Large intestine (tissue), 3 donors: Measurements from ENCODE around the gene EXOC1L. TPM values are rescaled to one million over a fixed set of nuclear protein-coding genes. Genes with fewer than 3 reads are reported as not detected.

Experiments used
- DNase-seq, 2 donors: peaks; one replicate each; pipeline versions ENCODE4 v3.0.0 to v3.0.0-alpha.2; 2013
- H3K27ac ChIP-seq: one replicate; pipeline ENCODE4 v1.5.1; 2013; ENCODE audit warnings: low read length
- H3K27me3 ChIP-seq: 2 replicates; pipeline ENCODE4 v1.6.1; 2013; ENCODE audit warnings: low read length; ENCODE audit not compliant: control insufficient read depth, insufficient read depth
- H3K36me3 ChIP-seq: 2 replicates; pipeline ENCODE4 v1.6.1; 2013; ENCODE audit warnings: low read length; ENCODE audit not compliant: control insufficient read depth, insufficient read depth
- H3K4me1 ChIP-seq: one replicate; pipeline ENCODE4 v1.6.1; 2013; ENCODE audit warnings: low read length; ENCODE audit not compliant: control insufficient read depth, insufficient read depth
- H3K4me3 ChIP-seq: one replicate; pipeline ENCODE4 v1.5.1; 2013; ENCODE audit warnings: low read length
- H3K9me3 ChIP-seq: one replicate; pipeline ENCODE4 v1.6.1; 2013; ENCODE audit warnings: mild to moderate bottlenecking, low read depth, low read length, moderate library complexity; ENCODE audit not compliant: control insufficient read depth
- WGBS: methylation state at CpG from one replicate; pipeline ENCODE4 v1.1.5; 2013; ENCODE audit warnings: low lambda C conversion rate; ENCODE audit not compliant: insufficient coverage; 5-methylcytosine and 5-hydroxymethylcytosine counted together
- polyA plus RNA-seq: library from polyadenylated mRNA; unstranded; fragments of 120-200 nt; gene quantifications from one replicate; pipeline ENCODE4 v1.2.1, GENCODE V29; 2013

EXOC1L gene
- polyA plus RNA-seq, 1 donor, result not detected

GRCh38 chr4:55807556-55807955 is 12.0 kb upstream of the EXOC1L start:
- Histone ChIP-seq H3K36me3 (no peaks in the 10 kb centered on the region), H3K9me3 (no peaks in the 10 kb centered on the region), H3K4me3 (no peak overlapping the region), H3K27ac (no peak overlapping the region), H3K27me3 (peaks cover 8% of the 10 kb centered on the region), H3K4me1 (no peaks in the 10 kb centered on the region)
- DNase-seq, result no peak

GRCh38 chr4:55808186-55808585 is 11.4 kb upstream of the EXOC1L start:
- Histone ChIP-seq H3K36me3 (no peaks in the 10 kb centered on the region), H3K4me1 (no peaks in the 10 kb centered on the region), H3K27ac (no peak overlapping the region), H3K27me3 (peaks cover 8% of the 10 kb centered on the region), H3K4me3 (no peak overlapping the region), H3K9me3 (no peaks in the 10 kb centered on the region)
- DNase-seq, result no peak
- WGBS, result no CpG with 5 or more reads among the region's 2 CpGs

- no peak overlapping the region for H3K4me3 ChIP-seq
- no peak for DNase-seq
- H3K27me3 ChIP-seq, result peaks cover 5% of the 10 kb centered on the region
- H3K9me3 ChIP-seq, result no peaks in the 10 kb centered on the region
- 0% methylated on average over 1 of the region's 5 CpGs for WGBS
- no peaks in the 10 kb centered on the region for H3K4me1 ChIP-seq
- H3K36me3 ChIP-seq, result no peaks in the 10 kb centered on the region
- H3K27ac ChIP-seq, result no peak overlapping the region
These were observed 11.0 kb upstream of the EXOC1L start for GRCh38 chr4:55808632-55809031.

- Histone ChIP-seq H3K27ac (no peak overlapping the region), H3K4me3 (no peak overlapping the region), H3K36me3 (no peaks in the 10 kb centered on the region), H3K4me1 (no peaks in the 10 kb centered on the region), H3K27me3 (peaks cover 13% of the 10 kb centered on the region), H3K9me3 (no peaks in the 10 kb centered on the region)
- no CpG with 5 or more reads among the region's 3 CpGs for WGBS
- no peak for DNase-seq
These were observed 1.9 kb upstream of the EXOC1L start for GRCh38 chr4:55817691-55818090.

- Histone ChIP-seq H3K27me3 (peaks cover 13% of the 10 kb centered on the region), H3K9me3 (no peaks in the 10 kb centered on the region), H3K4me3 (no peak overlapping the region), H3K27ac (no peak overlapping the region), H3K4me1 (no peaks in the 10 kb centered on the region), H3K36me3 (no peaks in the 10 kb centered on the region)
- WGBS, result 52% methylated on average over 2 of the region's 2 CpGs
- no peak for DNase-seq
These were observed 689 bp downstream of the EXOC1L start for GRCh38 chr4:55820279-55820678.

- no peak overlapping the region for H3K4me3 ChIP-seq
- peaks cover 13% of the 10 kb centered on the region for H3K27me3 ChIP-seq
- WGBS, result no CpG with 5 or more reads among the region's 3 CpGs
- no peaks in the 10 kb centered on the region for H3K4me1 ChIP-seq
- DNase-seq, result no peak
- H3K36me3 ChIP-seq, result no peaks in the 10 kb centered on the region
- H3K27ac ChIP-seq, result no peak overlapping the region
- H3K9me3 ChIP-seq, result no peaks in the 10 kb centered on the region
These were observed 2.7 kb downstream of the EXOC1L start for GRCh38 chr4:55822329-55822728.

DNA sequence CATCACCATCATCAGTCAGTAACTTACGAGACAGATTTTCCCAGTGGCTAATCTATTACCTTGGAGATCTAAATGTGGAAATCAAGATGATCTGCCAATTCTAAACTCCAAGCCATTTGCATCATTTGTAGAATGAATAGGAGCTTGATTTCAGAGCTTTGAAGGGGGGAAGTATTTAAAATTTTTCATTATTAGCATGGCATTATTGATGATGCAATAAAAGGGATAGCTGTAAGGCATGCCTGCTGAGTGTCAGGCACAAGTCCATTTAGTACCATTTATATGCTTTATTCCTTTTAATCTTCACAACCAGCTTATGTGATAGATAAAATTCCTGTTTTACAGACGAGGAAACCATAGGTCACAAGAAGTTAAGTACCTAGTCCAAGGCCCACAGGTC is 5.3 kb downstream of the EXOC1L start:
- H3K4me3 ChIP-seq, result no peak overlapping the region
- no peak for DNase-seq
- no peaks in the 10 kb centered on the region for H3K4me1 ChIP-seq
- 60% methylated on average over 2 of the region's 2 CpGs for WGBS
- no peaks in the 10 kb centered on the region for H3K9me3 ChIP-seq
- no peaks in the 10 kb centered on the region for H3K36me3 ChIP-seq
- H3K27ac ChIP-seq, result no peak overlapping the region
- peaks cover 5% of the 10 kb centered on the region for H3K27me3 ChIP-seq

GRCh38 chr4:55826986-55827385 is 7.4 kb downstream of the EXOC1L start:
- no peak for DNase-seq
- Histone ChIP-seq H3K4me3 (no peak overlapping the region), H3K9me3 (no peaks in the 10 kb centered on the region), H3K4me1 (no peaks in the 10 kb centered on the region), H3K36me3 (no peaks in the 10 kb centered on the region), H3K27me3 (peaks cover 4% of the 10 kb centered on the region), H3K27ac (no peak overlapping the region)

DNA sequence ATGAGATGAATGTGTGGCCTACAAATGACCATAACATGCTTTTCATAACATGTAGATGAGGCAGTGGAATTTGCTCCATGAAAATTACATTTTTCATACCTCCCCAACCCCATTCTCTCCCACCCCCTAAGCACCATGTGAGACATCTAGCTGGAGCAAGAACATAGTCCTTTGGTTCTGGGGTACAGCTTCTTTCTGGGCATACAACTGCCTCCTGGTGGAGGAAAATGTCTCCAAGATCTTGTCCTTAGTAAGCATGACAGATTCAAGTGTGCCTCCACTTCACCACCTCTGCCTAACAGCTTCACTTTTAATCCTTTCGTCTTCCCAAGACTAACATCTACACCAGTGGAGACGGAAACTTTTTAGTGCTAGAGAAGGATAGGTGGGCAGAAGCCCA is 8.0 kb downstream of the EXOC1L start:
- Histone ChIP-seq H3K27me3 (peaks cover 4% of the 10 kb centered on the region), H3K27ac (no peak overlapping the region), H3K9me3 (no peaks in the 10 kb centered on the region), H3K36me3 (no peaks in the 10 kb centered on the region), H3K4me3 (no peak overlapping the region), H3K4me1 (no peaks in the 10 kb centered on the region)
- DNase-seq, result no peak
- 61% methylated on average over 2 of the region's 2 CpGs for WGBS

- H3K36me3 ChIP-seq, result no peaks in the 10 kb centered on the region
- 92% methylated on average over 2 of the region's 3 CpGs for WGBS
- no peaks in the 10 kb centered on the region for H3K4me1 ChIP-seq
- H3K9me3 ChIP-seq, result no peaks in the 10 kb centered on the region
- no peak for DNase-seq
- no peak overlapping the region for H3K4me3 ChIP-seq
- H3K27ac ChIP-seq, result no peak overlapping the region
- H3K27me3 ChIP-seq, result peaks cover 4% of the 10 kb centered on the region
These were observed 10.5 kb downstream of the EXOC1L start for GRCh38 chr4:55830048-55830447.

- no peaks in the 10 kb centered on the region for H3K36me3 ChIP-seq
- H3K4me1 ChIP-seq, result no peaks in the 10 kb centered on the region
- no peak for DNase-seq
- peaks cover 4% of the 10 kb centered on the region for H3K27me3 ChIP-seq
- H3K9me3 ChIP-seq, result no peaks in the 10 kb centered on the region
- 80% methylated on average over 1 of the region's 4 CpGs for WGBS
- H3K27ac ChIP-seq, result no peak overlapping the region
- no peak overlapping the region for H3K4me3 ChIP-seq
These were observed 11.1 kb downstream of the EXOC1L start for GRCh38 chr4:55830716-55831115.
